Fibroblast of lung (primary cell): ENCODE measurements around the gene SPATA19.

Experiments
- EZH2 ChIP-seq: IDR thresholded peaks from 2 replicates; pipeline ENCODE4 v1.5.1; 2012; ENCODE audit warnings: low read length, control low read depth, mild to moderate bottlenecking; ENCODE audit errors: missing control alignments
- TF ChIP-seq, protein P1 (sequence below), 2 donors: IDR thresholded peaks in 1 of 2; conservative IDR thresholded peaks in 1 of 2; 1 replicate in 1 of 2; 2 replicates in 1 of 2; pipeline ENCODE4 v1.5.1; 2011 to 2012; ENCODE audit warnings: low read length in 2 of 2, control low read depth in 1 of 2, inconsistent platforms in 1 of 2, low read depth in 1 of 2, mild to moderate bottlenecking in 1 of 2

DNA sequence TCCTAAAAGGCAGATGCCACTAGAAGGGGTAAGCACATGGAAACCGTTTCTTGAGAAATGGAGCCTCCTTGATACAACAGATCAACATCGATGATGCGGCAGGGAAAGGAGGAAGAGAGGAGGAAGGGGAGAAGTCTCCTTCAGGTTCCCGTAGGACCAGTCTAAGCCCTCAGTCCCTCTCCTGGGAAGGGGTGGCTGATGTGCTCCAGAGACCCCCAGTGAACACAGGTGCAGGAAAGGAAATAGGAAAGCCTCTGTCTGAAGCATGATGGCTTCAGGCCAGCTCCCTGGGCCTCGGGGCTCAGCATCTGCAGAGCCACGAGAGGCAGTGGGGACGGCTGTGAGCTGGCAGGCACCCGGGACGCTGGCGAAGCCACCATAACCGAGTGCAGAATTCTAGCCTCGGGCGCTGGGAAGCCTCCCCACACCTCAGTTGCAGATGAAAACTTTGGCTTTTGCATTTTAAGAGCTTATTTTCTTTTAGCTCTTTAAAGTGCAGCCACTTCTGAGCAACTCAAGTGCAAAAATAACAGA, 1.8 kb downstream of the SPATA19 start:
- TF ChIP-seq, protein P1, sequence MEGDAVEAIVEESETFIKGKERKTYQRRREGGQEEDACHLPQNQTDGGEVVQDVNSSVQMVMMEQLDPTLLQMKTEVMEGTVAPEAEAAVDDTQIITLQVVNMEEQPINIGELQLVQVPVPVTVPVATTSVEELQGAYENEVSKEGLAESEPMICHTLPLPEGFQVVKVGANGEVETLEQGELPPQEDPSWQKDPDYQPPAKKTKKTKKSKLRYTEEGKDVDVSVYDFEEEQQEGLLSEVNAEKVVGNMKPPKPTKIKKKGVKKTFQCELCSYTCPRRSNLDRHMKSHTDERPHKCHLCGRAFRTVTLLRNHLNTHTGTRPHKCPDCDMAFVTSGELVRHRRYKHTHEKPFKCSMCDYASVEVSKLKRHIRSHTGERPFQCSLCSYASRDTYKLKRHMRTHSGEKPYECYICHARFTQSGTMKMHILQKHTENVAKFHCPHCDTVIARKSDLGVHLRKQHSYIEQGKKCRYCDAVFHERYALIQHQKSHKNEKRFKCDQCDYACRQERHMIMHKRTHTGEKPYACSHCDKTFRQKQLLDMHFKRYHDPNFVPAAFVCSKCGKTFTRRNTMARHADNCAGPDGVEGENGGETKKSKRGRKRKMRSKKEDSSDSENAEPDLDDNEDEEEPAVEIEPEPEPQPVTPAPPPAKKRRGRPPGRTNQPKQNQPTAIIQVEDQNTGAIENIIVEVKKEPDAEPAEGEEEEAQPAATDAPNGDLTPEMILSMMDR (conservative IDR thresholded peaks at IDR 0.05 in 1 of 2, IDR thresholded peaks at IDR 0.05 in 1 of 2; ENCODE audit: low read depth in 1 of 2, low read length in 2 of 2) = no peak
- TF ChIP-seq EZH2 = no peak
